HG02981 (cell line): ENCODE results near the gene CTNNA3.

Experiments used
- ATAC-seq: cut with Tn5 transposase; IDR thresholded peaks from one replicate; pipeline ENCODE4 v1.9.1; 2021; ENCODE audit warnings: mild to moderate bottlenecking, moderate library complexity; ENCODE audit not compliant: unreplicated experiment

Gene CTNNA3

GRCh38 chr10:67045404-67045803, 650.6 kb downstream of the CTNNA3 start:
- ATAC-seq, result no peak

DNA sequence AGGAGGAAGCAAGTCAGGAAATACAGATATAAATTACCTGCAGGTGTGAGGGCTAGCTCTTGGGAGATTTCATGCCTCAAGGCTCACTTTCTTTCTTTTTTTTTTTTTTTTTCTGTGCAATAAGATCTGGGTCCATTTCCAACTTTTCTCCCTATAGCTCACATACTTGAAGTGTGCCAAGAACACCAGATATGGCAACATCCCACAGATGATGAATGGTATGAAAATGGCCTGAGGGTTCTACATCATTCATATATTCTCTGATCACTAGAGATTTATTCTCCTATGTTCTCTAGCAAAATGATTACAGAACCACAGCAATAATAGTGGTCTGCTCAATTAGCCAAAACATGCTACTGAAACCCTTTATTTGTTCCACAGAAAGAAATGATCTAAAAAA, 653.0 kb downstream of the CTNNA3 start:
- ATAC-seq, result no peak

DNA sequence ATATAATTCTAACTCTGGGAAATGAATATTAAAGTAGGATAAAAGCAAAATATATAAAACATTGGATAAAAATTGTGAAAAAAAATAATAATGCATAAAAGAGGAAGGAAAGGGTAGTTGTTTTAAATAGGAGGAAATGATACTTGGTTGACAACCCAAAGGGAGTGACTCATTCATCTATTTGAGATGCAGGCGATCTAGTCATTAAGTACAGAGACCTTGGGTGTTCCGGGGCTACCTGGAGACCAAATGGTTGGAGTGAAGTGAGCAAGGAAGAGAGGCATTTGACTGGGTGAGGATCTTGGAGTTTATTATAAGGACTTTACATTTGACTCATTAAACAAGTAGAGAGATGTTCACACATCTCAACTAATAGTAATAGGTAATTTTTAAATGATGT, 659.2 kb downstream of the CTNNA3 start:
- no peak for ATAC-seq

DNA sequence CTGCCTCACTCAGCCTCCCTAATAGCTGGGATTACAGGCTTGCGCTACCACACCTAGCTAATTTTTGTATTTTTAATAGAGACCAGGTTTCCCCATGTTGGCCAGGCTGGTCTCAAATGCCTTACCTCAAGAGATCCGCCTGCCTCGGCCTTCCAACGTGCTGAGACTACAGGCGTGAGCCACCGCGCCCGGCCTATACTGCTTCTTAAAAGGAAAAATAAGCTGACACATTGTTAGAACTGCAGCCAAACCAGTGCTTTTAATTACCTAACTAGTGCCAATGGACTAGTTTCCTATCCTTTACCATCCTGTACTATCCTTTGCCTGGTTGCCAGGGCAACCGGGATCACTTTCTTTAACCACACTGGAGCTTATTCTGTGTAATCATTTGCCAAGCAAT, 662.1 kb downstream of the CTNNA3 start:
- no peak for ATAC-seq

DNA sequence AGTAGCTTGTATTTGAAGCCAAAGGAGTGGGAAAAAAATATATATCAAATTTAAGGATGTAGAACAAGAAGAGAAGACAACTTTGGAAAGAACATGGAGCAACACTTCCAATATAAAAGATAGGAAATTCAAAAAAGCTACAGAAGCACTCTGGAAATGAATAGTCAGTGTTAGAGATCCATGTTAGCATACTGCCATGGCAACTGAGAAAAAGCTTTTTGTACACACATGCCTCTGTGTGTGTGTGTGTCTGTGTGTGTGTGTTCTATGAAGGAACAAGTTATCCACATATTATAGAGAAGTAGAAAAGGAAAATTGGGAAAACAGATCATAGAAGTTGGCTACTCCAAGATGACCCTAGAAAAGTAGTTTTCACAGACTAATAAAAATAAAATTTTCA, 673.9 kb downstream of the CTNNA3 start:
- ATAC-seq, result no peak

- no peak for ATAC-seq
Measured at GRCh38 chr10:67017218-67017617, 678.8 kb downstream of the CTNNA3 start.

- no peak for ATAC-seq
Measured at GRCh38 chr10:67015225-67015624, 680.8 kb downstream of the CTNNA3 start.

DNA sequence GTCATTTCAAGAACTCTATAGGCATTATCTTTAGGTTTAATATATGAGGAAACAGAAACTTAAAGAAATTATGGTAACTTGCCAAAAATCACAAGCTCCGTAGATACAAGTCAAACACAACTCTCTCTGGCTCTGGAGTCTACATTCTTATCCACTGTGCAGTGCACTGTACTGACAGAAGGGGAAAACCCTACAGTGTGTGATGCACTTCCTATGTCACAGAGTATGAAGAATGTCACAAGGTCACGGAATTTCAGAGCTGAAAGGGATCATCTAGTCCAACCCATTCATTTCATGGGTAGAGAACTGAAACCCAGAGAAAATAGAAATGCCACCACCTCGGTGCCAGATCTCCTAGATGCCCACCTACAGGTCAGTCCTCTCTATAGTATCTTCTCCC, 684.0 kb downstream of the CTNNA3 start:
- no peak for ATAC-seq

DNA sequence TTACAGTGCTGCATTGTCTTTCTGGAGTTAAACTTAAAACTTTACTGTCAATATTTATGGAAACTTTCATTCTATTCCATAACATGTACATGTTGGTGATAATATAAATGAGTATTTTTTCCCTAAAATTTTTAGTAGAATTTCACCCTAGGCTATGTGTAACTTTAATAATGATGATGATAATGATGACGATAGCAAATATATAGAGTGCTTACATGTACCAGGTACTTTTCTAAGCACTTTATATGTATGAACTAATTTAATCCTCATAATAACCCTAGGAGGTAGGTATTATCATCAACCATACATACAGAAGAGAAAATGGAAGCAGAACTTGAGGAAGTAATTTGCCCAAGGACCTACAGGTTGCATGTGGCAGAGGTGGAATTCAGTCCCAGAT, 684.5 kb downstream of the CTNNA3 start:
- ATAC-seq, result no peak

GRCh38 chr10:67005981-67006380, 690.0 kb downstream of the CTNNA3 start:
- ATAC-seq, result no peak

DNA sequence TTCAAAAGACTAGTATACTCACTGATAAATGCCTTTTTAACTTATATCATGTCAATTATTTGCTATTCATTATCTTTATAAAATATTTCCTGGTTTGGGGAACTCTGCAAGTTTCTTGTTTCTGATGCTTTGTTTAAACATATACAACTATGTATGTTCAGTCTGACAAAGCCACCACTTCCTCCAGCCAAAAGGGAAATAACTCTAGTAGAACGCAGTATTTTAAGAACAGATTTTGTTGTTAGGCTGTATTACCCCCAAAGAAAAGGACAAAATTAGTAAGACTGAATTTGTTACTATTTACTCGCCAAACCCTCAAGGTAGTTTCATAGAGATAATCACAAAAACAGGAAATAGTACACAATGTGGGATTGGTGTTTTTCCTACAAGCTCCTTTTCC, 691.3 kb downstream of the CTNNA3 start:
- ATAC-seq, result no peak

- no peak for ATAC-seq
Measured at GRCh38 chr10:66999762-67000545, 696.0 kb downstream of the CTNNA3 start.

GRCh38 chr10:66996996-66997395, 699.0 kb downstream of the CTNNA3 start:
- no peak for ATAC-seq

DNA sequence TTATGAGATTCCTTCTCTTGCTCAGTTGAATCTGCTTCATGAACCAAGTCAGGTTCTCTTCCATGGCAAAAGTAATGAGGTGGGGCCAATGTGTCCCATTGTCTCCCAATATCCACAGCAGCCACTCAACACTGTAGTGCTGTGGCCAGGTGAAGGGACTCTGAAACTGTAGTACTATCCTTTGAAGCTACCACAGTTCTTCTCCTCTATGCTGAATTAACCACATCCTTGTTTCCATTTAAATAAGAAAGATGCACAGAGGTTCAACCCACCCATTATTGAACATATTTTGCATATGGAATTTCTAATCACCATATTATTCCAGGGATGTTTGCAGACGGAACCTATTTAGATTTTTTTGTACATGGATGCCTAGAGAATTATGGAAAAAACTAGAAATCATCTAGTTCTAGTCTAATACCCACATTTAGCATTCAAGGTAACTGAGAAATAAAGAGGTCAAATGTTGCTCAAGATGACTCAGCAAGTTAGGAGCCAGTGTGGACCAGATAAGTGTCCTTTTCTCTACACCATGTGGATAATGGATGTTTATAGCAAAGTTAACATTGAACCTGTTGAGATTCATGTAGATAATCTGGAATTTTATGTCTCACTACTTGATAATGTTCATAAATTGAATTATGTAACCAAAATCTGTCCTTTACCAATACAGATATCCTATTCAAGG, 705.7 kb downstream of the CTNNA3 start:
- ATAC-seq, result no peak

- ATAC-seq, result no peak
Measured at GRCh38 chr10:66983475-66983818, 712.5 kb downstream of the CTNNA3 start.

DNA sequence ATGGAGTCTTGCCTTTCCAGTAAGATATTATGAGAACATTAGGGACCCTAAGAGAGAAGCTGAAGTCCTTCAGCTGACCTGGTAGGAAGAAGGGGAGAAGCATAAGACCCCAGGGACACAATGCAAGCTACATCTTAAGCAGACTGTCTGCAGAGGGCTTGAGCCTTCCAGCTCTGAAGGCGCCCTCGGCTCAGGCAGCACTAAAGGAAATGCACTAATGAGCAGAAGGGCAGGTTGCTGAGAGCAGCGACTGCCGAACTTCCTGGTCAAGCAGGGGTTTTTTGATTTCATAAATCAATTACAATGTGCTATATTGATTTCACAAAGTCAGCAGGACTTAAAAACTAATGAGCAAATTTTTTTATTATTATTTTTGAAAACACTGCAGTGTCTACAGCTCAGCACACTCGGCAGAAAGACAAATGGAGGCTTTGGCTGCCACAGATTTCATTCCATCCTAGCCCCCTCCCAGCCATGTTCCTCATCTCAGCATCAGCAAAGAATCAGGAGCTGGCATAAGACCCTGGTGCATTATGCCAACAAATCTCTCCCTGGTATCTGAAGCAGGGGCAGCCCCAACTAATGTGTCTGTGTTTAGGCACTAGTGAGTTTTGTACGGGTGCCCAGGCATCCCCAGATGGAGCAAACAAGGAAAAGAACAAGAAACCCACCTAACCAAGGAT, 713.1 kb downstream of the CTNNA3 start:
- no peak for ATAC-seq

- no peak for ATAC-seq
Measured at GRCh38 chr10:66982053-66982420, 714.0 kb downstream of the CTNNA3 start.

DNA sequence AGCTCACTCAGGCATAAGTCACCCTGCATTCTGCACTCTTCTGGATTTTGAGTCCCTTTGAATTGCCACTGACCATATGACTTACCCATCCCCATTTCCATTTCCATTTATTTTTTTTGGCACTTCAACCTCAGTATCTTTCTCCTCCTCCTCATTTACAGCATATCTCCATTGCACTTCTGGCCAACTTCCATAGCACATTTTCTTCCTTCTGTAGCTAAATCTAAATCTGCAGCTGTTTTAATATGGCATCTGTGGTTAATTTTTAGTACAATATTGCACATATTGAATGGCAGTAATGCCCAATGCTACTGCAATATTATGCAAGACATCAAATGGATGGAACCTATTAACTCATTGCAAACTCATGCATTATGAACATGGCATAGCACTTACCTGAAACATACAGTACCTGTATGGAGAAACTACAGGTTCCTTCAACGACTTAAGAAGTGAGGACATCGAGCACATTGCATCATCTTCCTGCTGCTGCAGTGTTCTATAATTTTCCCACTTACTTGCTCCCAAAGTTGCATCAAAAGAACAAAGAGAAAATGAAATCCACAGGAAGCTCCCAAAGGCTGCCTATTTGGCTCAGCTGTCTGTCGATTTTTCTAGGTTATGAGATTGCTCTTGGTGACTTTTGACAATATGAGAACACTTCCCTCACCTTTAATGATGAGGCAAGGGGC, 714.5 kb downstream of the CTNNA3 start:
- ATAC-seq, result no peak

- no peak for ATAC-seq
Measured at GRCh38 chr10:66980246-66980815, 715.7 kb downstream of the CTNNA3 start.

DNA sequence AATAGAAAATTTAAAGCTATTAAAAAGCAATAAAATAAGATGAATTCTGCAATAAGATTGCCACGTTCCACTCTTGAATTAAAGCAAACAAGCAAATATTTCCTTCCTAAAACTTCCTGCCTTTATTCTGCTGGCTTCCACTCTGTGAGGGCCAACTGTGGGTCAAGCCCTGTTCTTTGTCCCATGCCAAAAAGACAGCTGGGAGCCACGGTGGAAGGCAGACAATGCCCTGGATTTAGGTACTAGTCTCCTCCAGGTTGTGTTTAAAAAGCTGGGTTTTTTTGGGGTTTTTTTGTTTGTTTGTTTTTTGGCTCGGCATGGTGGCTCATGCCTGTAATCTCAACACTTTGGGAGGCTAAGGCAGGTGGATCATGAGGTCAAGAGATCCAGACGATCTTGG, 731.0 kb downstream of the CTNNA3 start:
- no peak for ATAC-seq

- ATAC-seq, result no peak
Measured at GRCh38 chr10:66958466-66958865, 737.5 kb downstream of the CTNNA3 start.
